ENCODE results near the gene SPOCK1. TPM values are rescaled to one million over a fixed set of nuclear protein-coding genes. Genes with fewer than 3 reads are reported as not detected.

SPOCK1 gene
- total and polyA plus RNA-seq, 3 donors from 2014 or later = 63.8 to 111 (median 101) TPM

GRCh38 chr5:137148159-137148558, 351.0 kb downstream of the SPOCK1 start:
- TF ChIP-seq CTCF (IDR thresholded peaks at IDR 0.05) (no peak), POLR2A (IDR thresholded peaks at IDR 0.05) (no peak)
- WGBS, 2 donors = 82 to 86% methylated on average over 1 of the region's 1 CpG
- Histone ChIP-seq H3K36me3 (ENCODE audit: low read depth, missing control alignments) (no peaks in the 10 kb centered on the region), H3K27me3 (no peaks in the 10 kb centered on the region), H3K9me3 (no peaks in the 10 kb centered on the region), H3K4me3 (no peak overlapping the region), H3K27ac (no peak overlapping the region), H3K4me1 (peaks cover 6% of the 10 kb centered on the region)
- DNase-seq = no peak
- intact Hi-C loops (cut with DNase I; ENCODE audit: low total_unique reads) = no loop called here

- no peak overlapping the region for H3K27ac ChIP-seq
- peaks cover 12% of the 10 kb centered on the region for H3K4me1 ChIP-seq
- 75 to 79% methylated on average over 5 of the region's 5 CpGs for WGBS, 2 donors
- no peak overlapping the region for H3K4me3 ChIP-seq
- no peaks in the 10 kb centered on the region for H3K36me3 ChIP-seq (ENCODE audit: low read depth, missing control alignments)
- no peaks in the 10 kb centered on the region for H3K9me3 ChIP-seq
- DNase-seq = no peak
- TF ChIP-seq CTCF (IDR thresholded peaks at IDR 0.05) (no peak), POLR2A (IDR thresholded peaks at IDR 0.05) (no peak)
- intact Hi-C loops (cut with DNase I; ENCODE audit: low total_unique reads) = no loop called here
- H3K27me3 ChIP-seq = no peaks in the 10 kb centered on the region
These were observed 351.8 kb downstream of the SPOCK1 start for GRCh38 chr5:137147346-137147745.

- intact Hi-C loops (cut with DNase I; ENCODE audit: low total_unique reads) = no loop called here
- Histone ChIP-seq H3K36me3 (ENCODE audit: low read depth, missing control alignments) (no peaks in the 10 kb centered on the region), H3K9me3 (no peaks in the 10 kb centered on the region), H3K4me3 (no peak overlapping the region), H3K27me3 (no peaks in the 10 kb centered on the region), H3K4me1 (peaks cover 20% of the 10 kb centered on the region), H3K27ac (peak overlapping the region in 1 of 2 donors; percentile 1)
- peak; percentile 29 for DNase-seq
- 65 to 76% methylated on average over 8 of the region's 8 CpGs for WGBS, 2 donors
- no peak for TF ChIP-seq POLR2A (IDR thresholded peaks at IDR 0.05)
- TF ChIP-seq CTCF (IDR thresholded peaks at IDR 0.05) = no peak
These were observed 352.7 kb downstream of the SPOCK1 start for GRCh38 chr5:137146402-137146890.

GRCh38 chr5:137145721-137146120, 353.4 kb downstream of the SPOCK1 start:
- intact Hi-C loops (cut with DNase I; ENCODE audit: low total_unique reads) = no loop called here
- H3K27ac ChIP-seq = no peak overlapping the region
- no peaks in the 10 kb centered on the region for H3K36me3 ChIP-seq (ENCODE audit: low read depth, missing control alignments)
- peaks cover 27% of the 10 kb centered on the region for H3K4me1 ChIP-seq
- no peaks in the 10 kb centered on the region for H3K9me3 ChIP-seq
- TF ChIP-seq POLR2A (IDR thresholded peaks at IDR 0.05) (no peak), CTCF (IDR thresholded peaks at IDR 0.05) (no peak)
- no peak overlapping the region for H3K4me3 ChIP-seq
- WGBS, 2 donors = 86 to 90% methylated on average over 2 of the region's 2 CpGs
- no peak for DNase-seq
- H3K27me3 ChIP-seq = no peaks in the 10 kb centered on the region

- Histone ChIP-seq H3K4me3 (no peak overlapping the region), H3K4me1 (peaks cover 27% of the 10 kb centered on the region), H3K27ac (peak overlapping the region in 1 of 2 donors; percentile 60), H3K9me3 (no peaks in the 10 kb centered on the region), H3K27me3 (no peaks in the 10 kb centered on the region), H3K36me3 (ENCODE audit: low read depth, missing control alignments) (no peaks in the 10 kb centered on the region)
- 86 to 90% methylated on average over 4 of the region's 4 CpGs for WGBS, 2 donors
- intact Hi-C loops (cut with DNase I; ENCODE audit: low total_unique reads) = no loop called here
- no peak for DNase-seq
- TF ChIP-seq CTCF (IDR thresholded peaks at IDR 0.05) = no peak
- TF ChIP-seq POLR2A (IDR thresholded peaks at IDR 0.05) = no peak
These were observed 354.5 kb downstream of the SPOCK1 start for GRCh38 chr5:137144656-137145055.
